Fibroblast of mammary gland (primary cell): ENCODE data around the gene KRIT1.

Source experiments
- DNase-seq: peaks from one replicate; pipeline ENCODE4 v3.0.0-alpha.2; 2010; ENCODE audit warnings: low read depth
- H3K4me3 ChIP-seq: 2 replicates; pipeline ENCODE4 v1.5.1; 2011; ENCODE audit warnings: low read depth, mild to moderate bottlenecking, low read length, moderate library complexity; ENCODE audit not compliant: control insufficient read depth
- TF ChIP-seq, protein P1 (sequence below): conservative IDR thresholded peaks from 2 replicates; pipeline ENCODE4 v1.5.1; 2011; ENCODE audit warnings: low read depth, low read length, inconsistent platforms; ENCODE audit not compliant: control insufficient read depth, insufficient read depth

The KRIT1 gene

DNA sequence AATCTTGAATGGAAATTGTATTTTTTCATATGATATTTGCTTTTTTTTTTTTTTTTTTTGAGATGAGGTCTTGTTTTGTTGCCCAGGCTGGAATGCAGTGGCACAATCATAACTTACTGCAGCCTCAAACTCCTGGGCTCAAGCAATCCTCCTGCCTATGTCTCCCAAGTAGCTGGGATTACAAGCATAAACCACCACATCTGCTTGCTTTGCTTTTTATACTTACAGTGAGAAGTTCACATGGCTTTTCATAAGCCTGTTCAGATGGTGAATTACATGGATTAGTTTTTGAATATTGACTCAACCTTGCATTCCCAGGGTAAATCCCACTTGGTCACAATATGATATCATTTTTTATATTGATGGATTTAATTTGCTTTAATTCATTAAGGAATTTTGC, 88.7 kb downstream of the KRIT1 start:
- H3K4me3 ChIP-seq: no peak overlapping the region
- no peak for DNase-seq
- TF ChIP-seq, protein P1, sequence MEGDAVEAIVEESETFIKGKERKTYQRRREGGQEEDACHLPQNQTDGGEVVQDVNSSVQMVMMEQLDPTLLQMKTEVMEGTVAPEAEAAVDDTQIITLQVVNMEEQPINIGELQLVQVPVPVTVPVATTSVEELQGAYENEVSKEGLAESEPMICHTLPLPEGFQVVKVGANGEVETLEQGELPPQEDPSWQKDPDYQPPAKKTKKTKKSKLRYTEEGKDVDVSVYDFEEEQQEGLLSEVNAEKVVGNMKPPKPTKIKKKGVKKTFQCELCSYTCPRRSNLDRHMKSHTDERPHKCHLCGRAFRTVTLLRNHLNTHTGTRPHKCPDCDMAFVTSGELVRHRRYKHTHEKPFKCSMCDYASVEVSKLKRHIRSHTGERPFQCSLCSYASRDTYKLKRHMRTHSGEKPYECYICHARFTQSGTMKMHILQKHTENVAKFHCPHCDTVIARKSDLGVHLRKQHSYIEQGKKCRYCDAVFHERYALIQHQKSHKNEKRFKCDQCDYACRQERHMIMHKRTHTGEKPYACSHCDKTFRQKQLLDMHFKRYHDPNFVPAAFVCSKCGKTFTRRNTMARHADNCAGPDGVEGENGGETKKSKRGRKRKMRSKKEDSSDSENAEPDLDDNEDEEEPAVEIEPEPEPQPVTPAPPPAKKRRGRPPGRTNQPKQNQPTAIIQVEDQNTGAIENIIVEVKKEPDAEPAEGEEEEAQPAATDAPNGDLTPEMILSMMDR: no peak

DNA sequence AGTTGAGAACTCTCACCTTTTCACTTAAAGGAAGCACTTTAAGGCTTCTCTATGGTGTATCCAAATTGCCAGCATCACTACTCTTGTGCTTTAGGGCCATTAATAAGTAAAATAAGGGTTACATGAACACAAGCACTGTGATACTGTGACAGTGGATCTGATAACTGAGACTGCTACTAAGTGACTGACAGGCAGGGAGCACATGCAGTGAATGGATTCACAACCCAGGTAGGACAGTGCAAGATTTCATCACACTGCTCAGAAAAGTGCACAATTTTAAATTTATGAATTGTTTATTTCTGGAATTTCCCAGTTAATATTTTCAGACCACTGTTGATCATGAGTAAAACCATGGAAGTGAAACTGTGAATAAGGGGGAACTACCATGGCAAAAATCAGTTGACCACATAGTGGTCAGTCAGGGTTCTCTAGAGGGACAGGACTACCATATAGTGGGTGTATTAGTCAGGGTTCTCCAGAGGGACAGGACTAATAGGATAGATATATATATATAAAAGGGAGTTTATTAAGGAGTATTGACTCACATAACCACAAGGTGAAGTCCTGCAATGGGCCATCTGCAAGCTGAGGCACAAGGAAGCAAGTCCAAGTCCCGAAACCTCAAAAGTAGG, 90.5 kb downstream of the KRIT1 start:
- DNase-seq: peak; percentile 55
- TF ChIP-seq, protein P1: no peak
- H3K4me3 ChIP-seq: no peak overlapping the region

DNA sequence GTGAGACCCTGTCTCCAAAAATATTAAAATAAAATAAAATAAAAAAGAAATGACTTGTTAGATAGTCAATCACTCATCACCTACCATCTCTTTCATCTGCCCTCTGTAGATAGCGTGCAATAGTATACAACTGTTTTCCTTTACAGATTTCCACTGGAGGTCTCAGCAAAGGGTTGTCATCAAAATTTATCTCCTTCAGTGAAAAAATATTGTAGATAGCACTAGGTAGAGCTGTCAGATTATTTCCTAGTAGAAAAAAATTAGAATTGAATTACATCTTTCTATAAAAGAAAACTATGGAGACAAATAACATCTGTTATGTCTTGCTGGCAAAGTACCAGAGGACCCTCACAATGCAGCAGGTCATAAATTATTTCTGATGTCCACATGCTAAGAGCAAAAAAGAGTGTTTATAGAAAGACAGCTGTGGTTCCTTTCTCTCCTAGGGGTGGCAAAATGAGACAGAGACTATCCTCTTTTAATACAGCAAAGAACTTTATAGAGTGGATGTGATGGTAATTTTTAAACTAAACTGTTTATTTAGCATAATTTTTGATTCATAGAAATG, 95.2 kb downstream of the KRIT1 start:
- TF ChIP-seq, protein P1: no peak
- DNase-seq: no peak

GRCh38 chr7:92149736-92150239, 95.9 kb downstream of the KRIT1 start:
- DNase-seq: no peak
- TF ChIP-seq, protein P1: no peak
- no peak overlapping the region for H3K4me3 ChIP-seq

More for the DNA sequence above, 95.2 kb downstream of the KRIT1 start:
- H3K4me3 ChIP-seq: no peak overlapping the region
